Right forelimb (tissue), 1 donor: Measurements from ENCODE around the gene LMBRD2.
"Not testable (repeated sequence)": the region's sequence is repeated elsewhere in the genome, so short reads cannot be mapped to it uniquely, and the experiment has no call there.

Source experiments
- DNase-seq: peaks from one replicate; pipeline ENCODE4 v3.0.0-alpha.2; 2018

LMBRD2 gene

GRCh38 chr5:36160617-36161016, 8.9 kb upstream of the LMBRD2 start:
- no peak for DNase-seq

GRCh38 chr5:36158144-36158543, 6.5 kb upstream of the LMBRD2 start:
- DNase-seq = peak; percentile 57

GRCh38 chr5:36156619-36157018, 4.9 kb upstream of the LMBRD2 start:
- DNase-seq = no peak

- peak; percentile 54 for DNase-seq
These were observed 4.5 kb upstream of the LMBRD2 start for GRCh38 chr5:36156121-36156601.

DNA sequence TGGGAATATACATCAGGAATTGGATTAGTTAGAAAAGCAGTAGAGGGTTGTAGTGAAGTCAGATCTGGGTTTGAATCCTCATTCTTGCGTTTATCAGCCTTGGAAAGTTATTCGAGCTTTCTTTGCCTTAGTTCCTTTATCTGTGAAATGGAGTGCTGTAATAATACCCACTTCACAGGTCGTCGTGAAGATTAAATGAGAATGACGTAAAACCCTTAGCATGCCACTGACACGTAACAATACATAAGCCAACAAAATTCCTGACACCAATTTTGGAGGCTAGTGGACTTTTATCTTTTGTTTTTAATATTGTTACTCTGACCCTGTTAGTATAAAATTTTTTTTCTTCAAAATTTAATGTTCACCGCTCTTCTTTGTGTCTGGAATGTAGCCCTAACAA, 3.6 kb upstream of the LMBRD2 start:
- no peak for DNase-seq

- no peak for DNase-seq
These were observed 2.0 kb upstream of the LMBRD2 start for GRCh38 chr5:36153726-36154125.

DNA sequence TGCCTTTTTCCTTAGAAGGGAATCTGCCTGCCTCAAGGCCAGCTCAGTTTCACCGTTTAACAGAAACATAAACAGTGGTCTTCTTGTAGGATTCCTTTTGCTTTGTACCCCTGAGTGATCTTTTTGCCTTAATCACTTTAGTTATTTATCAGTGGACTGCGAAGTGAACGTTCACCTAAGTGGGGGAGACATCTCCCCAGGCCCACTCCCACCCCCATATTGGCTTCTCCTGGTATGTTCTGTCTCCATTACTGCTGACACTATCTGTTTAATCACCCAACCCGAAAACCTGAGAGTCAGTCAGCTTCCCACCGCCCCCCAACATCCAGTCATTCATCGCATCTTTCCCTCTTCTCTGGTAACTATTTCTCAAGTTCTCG, 1.6 kb upstream of the LMBRD2 start:
- DNase-seq = no peak

DNA sequence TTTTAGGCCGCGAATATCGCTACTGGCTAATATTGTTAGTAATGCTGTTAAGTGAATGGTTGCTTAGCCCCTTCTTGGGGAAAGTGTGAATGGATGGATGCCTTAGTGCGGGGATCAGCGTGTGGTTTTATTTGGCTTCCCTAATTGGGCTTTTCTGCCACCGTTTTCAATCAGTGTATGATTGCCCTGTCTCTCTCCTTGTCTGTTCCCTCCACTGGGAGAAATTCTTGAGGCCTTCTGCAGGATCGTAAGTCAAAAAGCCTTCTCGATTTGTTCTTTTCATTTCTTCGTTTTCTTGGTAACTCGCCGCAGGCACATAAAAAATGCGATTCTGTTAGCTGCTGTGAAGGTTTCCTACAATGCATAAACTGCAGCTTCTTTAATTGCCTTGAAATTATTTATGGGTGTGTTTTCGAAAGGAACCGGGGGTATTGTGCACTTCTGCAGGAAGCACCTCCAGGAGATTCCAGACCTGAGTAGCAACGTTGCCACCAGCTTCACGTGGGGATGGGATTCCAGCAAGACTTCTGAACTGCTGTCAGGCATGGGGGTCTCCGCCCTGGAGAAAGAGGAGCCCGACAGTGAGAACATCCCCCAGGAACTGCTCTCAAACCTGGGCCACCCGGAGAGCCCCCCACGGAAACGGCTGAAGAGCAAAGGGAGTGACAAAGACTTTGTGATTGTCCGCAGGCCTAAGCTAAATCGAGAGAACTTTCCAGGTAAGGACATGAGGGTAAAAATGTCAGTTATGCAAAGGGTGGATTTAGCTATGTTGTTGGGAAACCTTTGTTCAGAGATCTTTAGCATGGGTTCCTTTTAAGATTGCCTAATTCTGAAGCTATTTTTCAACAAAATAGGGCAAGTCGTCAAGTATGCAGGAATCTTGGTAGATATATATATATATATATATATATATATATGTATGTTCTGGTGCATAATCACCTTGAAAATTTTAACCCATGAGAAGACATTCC, 924 bp upstream of the LMBRD2 start:
- no peak for DNase-seq

GRCh38 chr5:36150676-36151433, 832 bp downstream of the LMBRD2 start:
- DNase-seq = peak; percentile 50

GRCh38 chr5:36147681-36148080, 4.0 kb downstream of the LMBRD2 start:
- no peak for DNase-seq

- DNase-seq = no peak
These were observed 5.3 kb downstream of the LMBRD2 start for GRCh38 chr5:36146390-36146789.

DNA sequence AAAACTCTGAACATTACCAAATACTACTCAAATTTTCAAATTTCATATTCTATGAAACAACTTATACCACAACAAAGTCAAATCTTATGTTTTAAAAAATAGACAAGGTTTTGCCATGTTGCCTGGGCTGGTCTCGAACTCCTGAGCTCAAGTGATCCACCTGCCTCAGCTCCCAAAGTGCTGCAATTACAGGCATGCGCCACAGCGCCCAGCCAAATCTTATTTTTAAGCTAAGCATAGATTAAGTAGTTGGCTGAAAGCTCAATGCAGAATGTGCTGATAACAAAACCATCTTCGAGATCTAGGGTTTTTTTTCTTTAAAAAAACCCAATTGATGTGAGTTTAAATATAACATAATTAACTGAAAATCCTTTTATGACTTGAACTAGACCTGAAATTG, 6.4 kb downstream of the LMBRD2 start:
- no peak for DNase-seq

GRCh38 chr5:36138900-36139683, 12.6 kb downstream of the LMBRD2 start:
- DNase-seq = no peak

DNA sequence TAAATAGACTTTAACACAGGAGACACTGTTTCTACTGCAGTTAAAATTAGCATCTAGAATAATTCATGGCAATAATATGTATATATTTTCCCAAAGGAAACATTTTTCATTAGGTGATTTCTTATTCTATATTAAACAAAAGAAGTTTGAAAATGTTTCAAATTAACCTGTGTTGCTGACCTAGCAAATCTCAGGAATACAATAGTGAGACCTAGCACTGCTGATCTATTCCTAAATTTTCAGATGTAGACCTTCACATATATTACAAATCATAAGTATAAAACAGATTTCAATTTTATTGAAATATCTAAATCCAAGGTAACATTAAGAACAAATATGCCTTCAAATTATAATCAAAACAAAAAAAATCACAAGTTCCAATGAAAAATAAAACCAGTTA, 15.1 kb downstream of the LMBRD2 start:
- no peak for DNase-seq

DNA sequence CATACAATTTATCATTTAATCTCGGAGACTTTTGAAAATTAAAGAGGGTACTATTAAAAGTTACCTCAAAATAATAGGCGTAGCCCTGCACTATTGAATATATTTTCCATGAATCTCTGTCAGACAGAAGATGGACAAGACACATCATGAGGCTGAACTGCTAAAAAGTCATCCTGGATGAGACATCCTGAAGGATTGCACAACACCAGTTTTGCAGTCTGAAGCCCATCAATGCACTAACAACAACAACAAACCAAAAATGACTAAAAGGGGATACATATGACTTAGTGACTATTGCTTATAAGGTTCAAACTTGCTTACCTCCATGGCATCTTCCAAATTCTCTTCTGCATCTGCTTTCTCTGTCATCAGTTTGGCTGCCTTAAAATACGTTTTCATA, 15.7 kb downstream of the LMBRD2 start:
- DNase-seq = no peak

- DNase-seq = not testable (repeated sequence)
These were observed 18.7 kb downstream of the LMBRD2 start for GRCh38 chr5:36133009-36133408.

GRCh38 chr5:36129666-36130065, 22.0 kb downstream of the LMBRD2 start:
- not testable (repeated sequence) for DNase-seq

GRCh38 chr5:36128795-36129194, 22.9 kb downstream of the LMBRD2 start:
- no peak for DNase-seq

DNA sequence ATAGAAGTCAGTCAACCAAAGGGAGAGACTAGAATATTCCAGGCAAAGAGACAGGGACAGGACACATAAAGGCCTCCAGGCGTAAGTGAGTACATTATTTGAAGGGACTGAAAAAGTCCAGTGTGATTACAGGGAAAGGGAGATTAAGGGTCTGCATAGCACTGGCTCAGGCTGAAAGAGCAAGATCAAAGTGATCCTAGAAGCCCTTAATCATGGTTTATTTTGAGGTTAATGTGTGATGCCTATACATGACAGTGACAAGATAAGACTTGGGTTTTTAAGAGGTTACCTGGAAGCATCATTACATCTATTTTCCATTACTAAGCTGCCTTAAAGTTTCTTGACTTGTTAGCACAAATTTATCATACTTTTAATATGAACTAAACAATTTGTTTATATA, 25.8 kb downstream of the LMBRD2 start:
- DNase-seq = no peak

DNA sequence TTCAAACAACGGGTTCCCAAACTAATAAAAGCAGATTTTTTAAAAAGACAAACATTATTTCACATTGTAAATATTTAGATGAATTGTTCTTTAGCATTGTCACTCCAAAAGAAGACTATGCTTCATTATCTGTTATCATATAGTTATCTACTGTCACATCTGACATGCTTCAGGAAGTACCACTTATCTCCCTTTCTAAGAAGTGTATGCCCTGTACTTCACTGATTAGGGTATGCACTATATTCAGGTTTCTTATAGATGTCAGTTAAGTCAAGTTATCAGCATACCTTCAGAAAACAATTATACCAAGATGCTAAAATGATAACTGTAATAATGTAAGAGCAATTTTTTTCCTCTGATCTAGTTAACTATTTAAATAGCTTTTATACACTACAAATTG, 40.4 kb downstream of the LMBRD2 start:
- DNase-seq = no peak

DNA sequence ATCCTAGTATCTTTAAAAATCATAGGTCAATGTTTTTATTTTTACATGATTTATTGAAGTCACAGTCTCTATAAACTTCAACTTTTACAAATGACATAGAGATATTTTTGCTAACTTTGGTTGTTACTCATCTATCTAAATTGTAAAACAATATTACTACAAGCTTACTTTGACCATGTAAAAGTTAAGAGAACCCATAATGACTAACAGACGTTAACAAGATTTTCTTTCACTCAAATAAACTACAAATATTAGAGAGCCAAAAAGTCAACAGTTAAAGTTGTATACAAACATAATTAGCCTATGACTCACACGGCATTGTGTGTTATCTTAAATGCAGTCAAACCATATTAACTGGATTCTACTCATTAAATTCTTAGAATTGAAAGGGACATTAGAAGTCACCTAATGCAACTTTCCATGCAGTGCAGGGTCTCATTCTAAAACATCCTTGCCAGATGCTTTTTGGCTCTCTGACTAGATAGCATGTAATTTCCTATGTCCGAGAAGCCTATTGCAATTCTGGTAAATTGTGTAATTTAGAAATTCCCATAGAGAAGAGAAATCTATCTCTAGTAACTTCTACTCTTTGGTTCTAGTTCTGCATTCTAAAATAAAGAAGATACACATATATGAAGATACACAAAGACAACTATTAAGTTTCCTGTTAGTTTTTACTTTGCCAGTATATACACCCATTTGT, 42.8 kb downstream of the LMBRD2 start:
- no peak for DNase-seq

GRCh38 chr5:36105819-36106218, 45.9 kb downstream of the LMBRD2 start:
- no peak for DNase-seq
